Stimulated activated CD4-positive, alpha-beta T cell treated with anti-CD3 and anti-CD28 coated beads, Interleukin-1b, Interleukin-23, amount 100 ng/mL, for 24 hours (primary cell): ENCODE measurements around the gene NTMT1.
"Not testable (repeated sequence)": the region's sequence is repeated elsewhere in the genome, so short reads cannot be mapped to it uniquely, and the experiment has no call there.

Experiments used
- DNase-seq, 4 experiments: peaks; one replicate each; pipeline ENCODE4 v3.0.0-alpha.2; 2020; ENCODE audit warnings: low read depth in 4 of 4, low spot score in 1 of 4

NTMT1 gene

GRCh38 chr9:129635099-129636065, 9.4 kb downstream of the NTMT1 start:
- no peak for DNase-seq

- not testable (repeated sequence) for DNase-seq
These were observed 10.4 kb downstream of the NTMT1 start for GRCh38 chr9:129636343-129636742.

- DNase-seq: no peak
These were observed 11.1 kb downstream of the NTMT1 start for GRCh38 chr9:129637102-129637501.

- no peak for DNase-seq
These were observed 11.9 kb downstream of the NTMT1 start for GRCh38 chr9:129637673-129638439.

- no peak for DNase-seq
These were observed 13.2 kb downstream of the NTMT1 start for GRCh38 chr9:129639034-129639630.

GRCh38 chr9:129639756-129640085, 13.8 kb downstream of the NTMT1 start:
- DNase-seq: no peak

GRCh38 chr9:129640086-129640870, 14.3 kb downstream of the NTMT1 start:
- DNase-seq: no peak

GRCh38 chr9:129640871-129641749, 15.1 kb downstream of the NTMT1 start:
- DNase-seq: no peak

- DNase-seq: peak; percentile 91 to 97 (median 96)
These were observed 16.0 kb downstream of the NTMT1 start, which contains the start of gene ASB6 for GRCh38 chr9:129641750-129642585. ASB6 (minus strand) TSS chr9:129642151; CDS start chr9:129641999, 152 bp downstream.

GRCh38 chr9:129643706-129644105, 17.7 kb downstream of the NTMT1 start:
- no peak for DNase-seq

- DNase-seq: no peak
These were observed 18.4 kb downstream of the NTMT1 start for GRCh38 chr9:129644365-129644764.

- DNase-seq: no peak
These were observed 18.9 kb downstream of the NTMT1 start for GRCh38 chr9:129644902-129645301.

GRCh38 chr9:129646252-129646651, 20.3 kb downstream of the NTMT1 start:
- no peak for DNase-seq

GRCh38 chr9:129646654-129647053, 20.7 kb downstream of the NTMT1 start:
- DNase-seq: no peak

GRCh38 chr9:129647635-129648034, 21.7 kb downstream of the NTMT1 start:
- no peak for DNase-seq

- DNase-seq: no peak
These were observed 22.3 kb downstream of the NTMT1 start for GRCh38 chr9:129648092-129648763.

- DNase-seq: no peak
These were observed 22.8 kb downstream of the NTMT1 start for GRCh38 chr9:129648764-129649115.
